Erythroblast (primary cell): ENCODE measurements around the gene ODAPH.

Source experiments
- GATA1 ChIP-seq: IDR thresholded peaks from 2 replicates; pipeline ENCODE4 v1.6.1; 2011; ENCODE audit warnings: low read depth, mild to moderate bottlenecking, control low read depth, low read length, moderate library complexity
- POLR2A ChIP-seq: IDR thresholded peaks from 2 replicates; pipeline ENCODE4 v1.6.1; 2011; ENCODE audit warnings: mild to moderate bottlenecking, low read length

DNA sequence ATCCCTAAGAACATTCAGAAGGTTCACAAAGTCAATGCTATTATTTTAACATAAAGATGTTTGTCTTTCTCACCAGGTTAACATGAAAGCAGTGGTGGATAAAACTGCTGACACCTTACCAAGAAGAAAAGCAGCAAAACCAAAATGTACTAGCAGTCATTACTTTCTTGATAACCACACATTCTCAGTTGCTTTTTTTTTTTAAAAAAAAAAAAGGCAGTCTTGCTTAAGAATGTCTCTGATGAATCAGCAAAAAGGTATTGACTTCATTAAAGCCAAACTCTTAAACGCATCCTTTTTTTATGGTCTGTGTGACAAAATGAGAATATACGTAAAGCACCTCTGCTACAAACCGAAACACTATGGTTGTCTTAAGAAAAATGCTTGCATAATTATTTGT lies 42.5 kb downstream of the ODAPH start:
- no peak for TF ChIP-seq POLR2A
- no peak for TF ChIP-seq GATA1
